Spleen (tissue), 11 donors: ENCODE data around the gene AKT3. TPM values are rescaled to one million over a fixed set of nuclear protein-coding genes. Genes with fewer than 3 reads are reported as not detected.

Experiments used
- DNase-seq: peaks from one replicate; pipeline ENCODE4 v3.0.0-alpha.2; 2020
- H3K27ac ChIP-seq, 8 donors: fragments of 200-600 bp; sonication (generic) in 7 of 8; 1 replicate in 4 of 8; 2 replicates in 4 of 8; pipeline versions ENCODE4 v1.5.0 to v1.8.0; 2016 to 2021; ENCODE audit warnings: inconsistent platforms in 4 of 8, mild to moderate bottlenecking in 4 of 8, moderate library complexity in 1 of 8
- H3K27me3 ChIP-seq, 7 donors: fragments of 200-600 bp; sonication (generic) in 6 of 7; replicated peaks in 1 of 7; 1 replicate in 4 of 7; 2 replicates in 3 of 7; pipeline versions ENCODE4 v1.5.0 to v1.8.0; 2016 to 2021; ENCODE audit warnings: inconsistent platforms in 3 of 7, mild to moderate bottlenecking in 1 of 7
- H3K36me3 ChIP-seq, 6 donors: fragments of 200-600 bp; sonication (generic) in 5 of 6; 1 replicate in 4 of 6; 2 replicates in 2 of 6; pipeline versions ENCODE4 v1.5.0 to v1.8.0; 2016 to 2021; ENCODE audit warnings: inconsistent platforms in 2 of 6
- H3K4me1 ChIP-seq, 6 donors: fragments of 200-600 bp; sonication (generic) in 5 of 6; 1 replicate in 3 of 6; 2 replicates in 3 of 6; pipeline versions ENCODE4 v1.5.0 to v1.8.0; 2016 to 2021; ENCODE audit warnings: inconsistent platforms in 3 of 6
- H3K4me3 ChIP-seq, 8 donors: fragments of 200-600 bp; sonication (generic) in 7 of 8; 1 replicate in 4 of 8; 2 replicates in 4 of 8; pipeline versions ENCODE4 v1.5.0 to v1.8.0; 2016 to 2021; ENCODE audit warnings: inconsistent platforms in 4 of 8, mild to moderate bottlenecking in 4 of 8, moderate library complexity in 2 of 8
- H3K9me3 ChIP-seq, 8 donors: fragments of 200-600 bp; sonication (generic) in 7 of 8; 1 replicate in 4 of 8; 2 replicates in 4 of 8; pipeline versions ENCODE4 v1.5.0 to v1.8.0; 2016 to 2021; ENCODE audit warnings: inconsistent platforms in 4 of 8
- CTCF ChIP-seq, 11 experiments: fragments of 200-600 bp in 7 of 11; fragments of 450-650 bp in 4 of 11; sonication (generic) in 4 of 11; IDR thresholded peaks in 8 of 11; conservative IDR thresholded peaks in 3 of 11; 1 replicate in 7 of 11; 2 replicates in 4 of 11; pipeline versions ENCODE4 v1.4.0 to v1.8.0; 2016 to 2021; ENCODE audit warnings: antibody characterized with exemption in 11 of 11, inconsistent platforms in 4 of 11, mild to moderate bottlenecking in 1 of 11
- POLR2A ChIP-seq, 3 donors: fragments of 450-650 bp; IDR thresholded peaks; one replicate each; pipeline ENCODE4 v1.5.1; 2017; ENCODE audit warnings: antibody characterized with exemption in 3 of 3, mild to moderate bottlenecking in 1 of 3
- POLR2AphosphoS5 ChIP-seq, 3 donors: sonication (generic); formaldehyde crosslinking; IDR thresholded peaks; one replicate each; pipeline ENCODE4 v1.5.1; 2017; ENCODE audit warnings: antibody characterized with exemption in 3 of 3
- WGBS, 5 donors: extraction: QIAGEN DNeasy Blood & Tissue Kit in 3 of 5; methylation state at CpG; one replicate each; pipeline versions ENCODE4 v1.1.5 to v1.1.7; 2013 to 2018; 5-methylcytosine and 5-hydroxymethylcytosine counted together
- intact Hi-C: fragments of 100-400 bp; cut with DNase I; formaldehyde crosslinking; loops from one replicate; pipeline ENCODE4 v1.15.0; 2023; ENCODE audit warnings: low total_unique reads
- polyA plus RNA-seq, 3 donors: library from polyadenylated mRNA; stranded (reverse); fragments of 200-250 nt; gene quantifications; one replicate each; pipeline ENCODE4 v1.2.1, GENCODE V29; 2013
- total RNA-seq, 7 donors: library from RNA; depleted of rRNA in 3 of 7; stranded (reverse); fragments of >200 nt in 3 of 7; fragmentation: NEBNext Ultra II Directional in 4 of 7; extraction: Animal tissue kit (Norgen Biotek cat#: 25700) in 4 of 7; gene quantifications; one replicate each; pipeline versions ENCODE4 v1.1.0 to v1.2.1, GENCODE V29; 2016 to 2021
- donor health status: healthy with polysubstance abuse.
- donor health status: DM: no; HTN: no; CAD: no; lungs with moderate emphysema.
- donor health status: DM: no; HTN: no; CAD: no.
- donor health status: Bipolar disorder and iron deficiency.
- donor health status: healthy.
- donor health status: DM: no; HTN: no; CAD: no.
- donor health status: DM: yes; HTN: yes; CAD: no.

Gene AKT3
- total and polyA plus RNA-seq, 10 donors = 4.3 to 91.3 (median 46.4) TPM

GRCh38 chr1:243550276-243550675, 299.8 kb downstream of the AKT3 start:
- no peak overlapping the region for H3K27ac ChIP-seq
- DNase-seq = no peak
- H3K9me3 ChIP-seq = no peaks in the 10 kb centered on the region
- H3K36me3 ChIP-seq = peaks cover 0 to 35% (median 2%) of the 10 kb centered on the region in 6 donors
- H3K4me1 ChIP-seq = no peaks in the 10 kb centered on the region
- intact Hi-C loops = no loop called here
- TF ChIP-seq POLR2A (IDR thresholded peaks at IDR 0.05) = no peak
- TF ChIP-seq POLR2AphosphoS5 (IDR thresholded peaks at IDR 0.05) = no peak
- no peak for TF ChIP-seq CTCF (IDR thresholded peaks at IDR 0.05 in 8 of 11, conservative IDR thresholded peaks at IDR 0.05 in 3 of 11)
- 92 to 97% (median 95%) methylated on average over 6 of the region's 6 CpGs for WGBS, 5 donors
- H3K27me3 ChIP-seq = no peaks in the 10 kb centered on the region
- no peak overlapping the region for H3K4me3 ChIP-seq

GRCh38 chr1:243549791-243550190, 300.3 kb downstream of the AKT3 start:
- Histone ChIP-seq H3K4me1 (no peaks in the 10 kb centered on the region), H3K9me3 (no peaks in the 10 kb centered on the region), H3K36me3 (peaks cover 0 to 40% (median 3%) of the 10 kb centered on the region in 6 donors), H3K27ac (no peak overlapping the region), H3K4me3 (no peak overlapping the region), H3K27me3 (no peaks in the 10 kb centered on the region)
- no peak for TF ChIP-seq POLR2A (IDR thresholded peaks at IDR 0.05)
- TF ChIP-seq CTCF (IDR thresholded peaks at IDR 0.05 in 8 of 11, conservative IDR thresholded peaks at IDR 0.05 in 3 of 11) = no peak
- DNase-seq = no peak
- intact Hi-C loops = no loop called here

- no peak for TF ChIP-seq POLR2AphosphoS5 (IDR thresholded peaks at IDR 0.05)
- TF ChIP-seq CTCF (IDR thresholded peaks at IDR 0.05 in 8 of 11, conservative IDR thresholded peaks at IDR 0.05 in 3 of 11) = no peak
- TF ChIP-seq POLR2A (IDR thresholded peaks at IDR 0.05) = no peak
- Histone ChIP-seq H3K9me3 (no peaks in the 10 kb centered on the region), H3K4me3 (no peak overlapping the region), H3K4me1 (no peaks in the 10 kb centered on the region), H3K27me3 (no peaks in the 10 kb centered on the region), H3K27ac (no peak overlapping the region), H3K36me3 (peaks cover 0 to 47% (median 9%) of the 10 kb centered on the region in 6 donors)
- no peak for DNase-seq
- intact Hi-C loops = no loop called here
Measured at GRCh38 chr1:243549108-243549507, 300.9 kb downstream of the AKT3 start.

- intact Hi-C loops = no loop called here
- no peaks in the 10 kb centered on the region for H3K27me3 ChIP-seq
- DNase-seq = no peak
- no peak overlapping the region for H3K4me3 ChIP-seq
- peaks cover 0 to 53% (median 11%) of the 10 kb centered on the region in 6 donors for H3K36me3 ChIP-seq
- TF ChIP-seq POLR2AphosphoS5 (IDR thresholded peaks at IDR 0.05) (no peak), CTCF (IDR thresholded peaks at IDR 0.05 in 8 of 11, conservative IDR thresholded peaks at IDR 0.05 in 3 of 11) (no peak), POLR2A (IDR thresholded peaks at IDR 0.05) (no peak)
- no peak overlapping the region for H3K27ac ChIP-seq
- H3K9me3 ChIP-seq = no peaks in the 10 kb centered on the region
- H3K4me1 ChIP-seq = no peaks in the 10 kb centered on the region
- 93 to 100% (median 95%) methylated on average over 1 of the region's 1 CpG for WGBS, 5 donors
Measured at GRCh38 chr1:243548516-243548915, 301.5 kb downstream of the AKT3 start.
